Measurements from ENCODE around the gene NEURL4. TPM values are rescaled to one million over a fixed set of nuclear protein-coding genes. Genes with fewer than 3 reads are reported as not detected.

Gene NEURL4
- total RNA-seq, 1 donor from 2014 or later = 28.0 TPM

GRCh38 chr17:7311110-7311705, 17.9 kb downstream of the NEURL4 start:
- Mint-ChIP-seq H3K9me3 (ENCODE audit: low read depth) (no peaks in the 10 kb centered on the region), H3K27me3 (ENCODE audit: low read depth) (no peaks in the 10 kb centered on the region), H3K36me3 (ENCODE audit: low read depth) (peaks cover 37% of the 10 kb centered on the region), H3K4me1 (ENCODE audit: low read depth) (peaks cover 55% of the 10 kb centered on the region), H3K4me3 (ENCODE audit: unreplicated experiment) (no peak overlapping the region), H3K27ac (ENCODE audit: unreplicated experiment) (no peak overlapping the region)
- TF ChIP-seq, protein P1, sequence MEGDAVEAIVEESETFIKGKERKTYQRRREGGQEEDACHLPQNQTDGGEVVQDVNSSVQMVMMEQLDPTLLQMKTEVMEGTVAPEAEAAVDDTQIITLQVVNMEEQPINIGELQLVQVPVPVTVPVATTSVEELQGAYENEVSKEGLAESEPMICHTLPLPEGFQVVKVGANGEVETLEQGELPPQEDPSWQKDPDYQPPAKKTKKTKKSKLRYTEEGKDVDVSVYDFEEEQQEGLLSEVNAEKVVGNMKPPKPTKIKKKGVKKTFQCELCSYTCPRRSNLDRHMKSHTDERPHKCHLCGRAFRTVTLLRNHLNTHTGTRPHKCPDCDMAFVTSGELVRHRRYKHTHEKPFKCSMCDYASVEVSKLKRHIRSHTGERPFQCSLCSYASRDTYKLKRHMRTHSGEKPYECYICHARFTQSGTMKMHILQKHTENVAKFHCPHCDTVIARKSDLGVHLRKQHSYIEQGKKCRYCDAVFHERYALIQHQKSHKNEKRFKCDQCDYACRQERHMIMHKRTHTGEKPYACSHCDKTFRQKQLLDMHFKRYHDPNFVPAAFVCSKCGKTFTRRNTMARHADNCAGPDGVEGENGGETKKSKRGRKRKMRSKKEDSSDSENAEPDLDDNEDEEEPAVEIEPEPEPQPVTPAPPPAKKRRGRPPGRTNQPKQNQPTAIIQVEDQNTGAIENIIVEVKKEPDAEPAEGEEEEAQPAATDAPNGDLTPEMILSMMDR (IDR thresholded peaks at IDR 0.05) = no peak
- no peak for DNase-seq (ENCODE audit: low spot score)

GRCh38 chr17:7309628-7310027, 19.5 kb downstream of the NEURL4 start:
- no peak for DNase-seq (ENCODE audit: low spot score)
- Mint-ChIP-seq H3K9me3 (ENCODE audit: low read depth) (no peaks in the 10 kb centered on the region), H3K4me1 (ENCODE audit: low read depth) (peaks cover 51% of the 10 kb centered on the region), H3K36me3 (ENCODE audit: low read depth) (peaks cover 37% of the 10 kb centered on the region), H3K27me3 (ENCODE audit: low read depth) (no peaks in the 10 kb centered on the region), H3K27ac (ENCODE audit: unreplicated experiment) (peak overlapping the region; percentile 92), H3K4me3 (ENCODE audit: unreplicated experiment) (peak overlapping the region; percentile 85)
- TF ChIP-seq, protein P1 (IDR thresholded peaks at IDR 0.05) = no peak

DNA sequence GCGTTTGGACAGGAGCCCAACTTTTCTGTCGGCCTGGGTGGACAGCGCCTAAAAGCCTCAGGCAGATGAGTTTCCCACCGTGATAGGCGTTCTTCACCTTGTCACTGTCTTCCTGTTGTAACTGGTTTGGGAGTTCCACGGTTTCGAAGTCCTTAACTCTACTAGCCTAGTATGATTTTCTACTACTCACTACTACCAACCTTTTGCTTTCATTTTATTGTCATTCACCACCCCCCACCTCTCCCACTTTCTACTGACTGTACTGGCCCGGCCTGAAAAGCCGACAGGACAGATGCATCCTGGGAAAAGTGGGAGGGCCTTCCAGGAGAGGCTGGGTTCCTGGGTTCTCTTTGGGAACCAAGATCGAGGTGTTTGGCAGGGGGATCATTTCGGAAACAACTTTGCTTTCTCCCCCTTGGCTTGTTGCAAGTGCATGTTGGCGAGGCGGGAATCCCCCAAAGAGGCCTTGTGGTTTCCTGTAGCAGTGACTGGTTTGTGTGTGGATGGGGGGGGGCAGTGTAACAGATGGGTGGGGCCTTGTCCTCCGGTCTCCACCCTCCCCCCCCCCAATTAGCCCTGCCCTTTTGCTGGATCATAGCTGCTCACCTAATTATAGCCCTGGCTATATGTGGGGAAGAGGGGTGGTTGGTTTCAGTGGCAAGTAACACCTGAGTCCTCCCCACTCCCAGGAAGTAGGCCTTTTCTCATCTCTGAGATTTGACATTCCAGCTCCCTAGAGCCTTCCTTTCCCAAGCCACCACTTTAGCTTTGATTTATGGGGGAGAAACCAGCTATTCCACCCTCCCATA, 20.3 kb downstream of the NEURL4 start:
- peak overlapping the region; percentile 92 for H3K27ac Mint-ChIP-seq (ENCODE audit: unreplicated experiment)
- DNase-seq (ENCODE audit: low spot score) = no peak
- H3K4me1 Mint-ChIP-seq (ENCODE audit: low read depth) = peaks cover 43% of the 10 kb centered on the region
- peak overlapping the region; percentile 85 for H3K4me3 Mint-ChIP-seq (ENCODE audit: unreplicated experiment)
- TF ChIP-seq, protein P1 (IDR thresholded peaks at IDR 0.05) = no peak
- H3K27me3 Mint-ChIP-seq (ENCODE audit: low read depth) = no peaks in the 10 kb centered on the region
- peaks cover 35% of the 10 kb centered on the region for H3K36me3 Mint-ChIP-seq (ENCODE audit: low read depth)
- H3K9me3 Mint-ChIP-seq (ENCODE audit: low read depth) = no peaks in the 10 kb centered on the region

DNA sequence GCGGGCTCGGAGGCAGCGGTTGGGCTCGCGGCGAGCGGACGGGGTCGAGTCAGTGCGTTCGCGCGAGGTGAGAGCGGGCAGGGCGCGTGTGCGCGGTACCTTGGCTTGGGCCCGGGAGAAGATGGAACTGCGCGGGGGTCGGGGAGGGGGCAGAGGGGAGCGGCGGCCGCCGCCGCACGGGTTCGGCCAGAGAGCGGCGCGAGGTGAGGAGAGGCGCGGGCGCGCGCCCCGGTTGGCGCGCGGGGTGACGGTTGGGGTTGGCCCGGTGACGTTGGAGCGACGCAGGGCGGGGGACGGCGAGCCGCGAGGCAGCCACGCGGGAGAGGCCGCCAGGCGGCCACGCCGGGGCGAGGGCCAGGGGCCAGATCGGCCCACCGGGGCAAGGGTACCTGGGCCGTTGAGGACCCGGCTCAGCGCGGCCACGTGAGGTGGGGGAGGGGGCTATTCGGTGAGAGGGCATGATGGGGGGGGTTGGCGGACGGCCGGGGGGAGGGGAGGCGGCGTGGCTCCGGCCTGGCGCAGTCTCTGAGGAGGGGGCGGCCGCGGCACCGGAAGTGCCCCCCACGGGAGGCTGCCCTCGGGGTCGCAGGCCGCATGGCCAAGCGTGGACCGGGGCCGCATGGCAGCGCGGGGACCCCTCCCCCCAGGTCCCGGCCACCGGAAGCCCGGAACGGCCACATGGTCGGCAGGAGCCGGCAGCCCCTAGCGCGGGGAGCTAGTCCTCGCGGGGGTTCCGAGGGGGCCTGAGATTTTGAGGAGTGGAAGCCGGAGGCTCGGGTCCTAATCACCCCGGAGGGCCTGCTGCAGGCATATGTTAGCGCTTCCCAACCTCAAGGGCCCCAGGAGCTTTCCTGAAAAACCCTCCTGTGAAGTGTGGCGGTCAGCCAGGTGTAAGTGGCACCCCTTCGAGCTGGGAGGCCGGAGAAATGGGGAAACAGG, 21.2 kb downstream of the NEURL4 start:
- Mint-ChIP-seq H3K27me3 (ENCODE audit: low read depth) (no peaks in the 10 kb centered on the region), H3K9me3 (ENCODE audit: low read depth) (no peaks in the 10 kb centered on the region), H3K36me3 (ENCODE audit: low read depth) (peaks cover 30% of the 10 kb centered on the region), H3K4me1 (ENCODE audit: low read depth) (peaks cover 34% of the 10 kb centered on the region), H3K27ac (ENCODE audit: unreplicated experiment) (peak overlapping the region; percentile 95), H3K4me3 (ENCODE audit: unreplicated experiment) (peak overlapping the region; percentile 85)
- TF ChIP-seq, protein P1 (IDR thresholded peaks at IDR 0.05) = peak; percentile 36
- DNase-seq (ENCODE audit: low spot score) = no peak

All from chondrocyte (in vitro differentiated cells).